Astrocyte (in vitro differentiated cells and primary cell): Measurements from ENCODE around the gene ARMH3.

Experiments
- CTCF ChIP-seq: IDR thresholded peaks from 2 replicates; pipeline ENCODE4 v1.5.1; 2011; ENCODE audit warnings: low read depth, mild to moderate bottlenecking, inconsistent platforms, low read length, moderate library complexity; ENCODE audit not compliant: insufficient read depth
- EZH2 ChIP-seq: IDR thresholded peaks from 2 replicates; pipeline ENCODE4 v1.6.1; 2012; ENCODE audit warnings: mild to moderate bottlenecking, low read length, inconsistent platforms; ENCODE audit not compliant: insufficient read depth

GRCh38 chr10:101879456-101880231 lies 176.3 kb downstream of the ARMH3 start:
- no peak for TF ChIP-seq EZH2
- TF ChIP-seq CTCF, result no peak
